Fibroblast of lung (primary cell): ENCODE measurements around the gene RASEF.

ENCODE experiments used
- EZH2 ChIP-seq: IDR thresholded peaks from 2 replicates; pipeline ENCODE4 v1.5.1; 2012; ENCODE audit warnings: low read length, control low read depth, mild to moderate bottlenecking; ENCODE audit errors: missing control alignments
- TF ChIP-seq, protein P1 (sequence below), 2 donors: IDR thresholded peaks in 1 of 2; conservative IDR thresholded peaks in 1 of 2; 1 replicate in 1 of 2; 2 replicates in 1 of 2; pipeline ENCODE4 v1.5.1; 2011 to 2012; ENCODE audit warnings: low read length in 2 of 2, control low read depth in 1 of 2, inconsistent platforms in 1 of 2, low read depth in 1 of 2, mild to moderate bottlenecking in 1 of 2

DNA sequence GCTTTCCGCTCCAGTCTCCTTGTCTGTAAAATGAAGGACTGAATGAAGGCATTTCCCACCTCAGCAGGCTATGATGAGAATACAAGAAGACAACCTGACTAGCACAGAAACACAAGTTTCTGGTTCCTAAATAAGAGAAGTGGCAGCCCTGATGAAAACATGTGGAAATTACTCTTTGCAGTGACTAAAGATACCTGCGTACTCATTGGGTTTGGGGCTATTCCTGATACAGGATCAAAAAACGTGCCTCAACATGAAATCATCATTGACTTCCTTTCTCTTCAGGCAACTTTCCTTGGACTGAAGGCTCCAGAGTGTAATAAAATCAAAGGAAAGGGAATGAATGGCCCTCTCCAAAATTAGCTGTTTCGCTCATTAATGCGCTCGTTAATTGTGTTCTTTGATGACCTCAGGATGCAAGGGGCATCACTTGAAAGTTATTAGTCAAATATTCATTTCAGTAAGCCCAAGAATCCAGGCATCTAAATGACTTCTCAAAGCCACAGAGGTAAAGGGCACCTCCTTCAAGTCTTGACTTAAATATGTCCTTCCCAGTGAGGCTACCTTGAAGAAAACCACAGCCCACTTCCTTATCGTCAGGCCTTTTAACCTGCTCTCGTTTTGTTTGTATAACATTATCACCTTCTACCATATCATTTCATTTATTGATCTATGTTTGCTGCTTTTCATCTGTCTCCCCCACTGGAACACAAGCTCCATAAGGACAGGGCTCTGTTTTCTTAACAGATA is 68.9 kb downstream of the RASEF start:
- TF ChIP-seq, protein P1, sequence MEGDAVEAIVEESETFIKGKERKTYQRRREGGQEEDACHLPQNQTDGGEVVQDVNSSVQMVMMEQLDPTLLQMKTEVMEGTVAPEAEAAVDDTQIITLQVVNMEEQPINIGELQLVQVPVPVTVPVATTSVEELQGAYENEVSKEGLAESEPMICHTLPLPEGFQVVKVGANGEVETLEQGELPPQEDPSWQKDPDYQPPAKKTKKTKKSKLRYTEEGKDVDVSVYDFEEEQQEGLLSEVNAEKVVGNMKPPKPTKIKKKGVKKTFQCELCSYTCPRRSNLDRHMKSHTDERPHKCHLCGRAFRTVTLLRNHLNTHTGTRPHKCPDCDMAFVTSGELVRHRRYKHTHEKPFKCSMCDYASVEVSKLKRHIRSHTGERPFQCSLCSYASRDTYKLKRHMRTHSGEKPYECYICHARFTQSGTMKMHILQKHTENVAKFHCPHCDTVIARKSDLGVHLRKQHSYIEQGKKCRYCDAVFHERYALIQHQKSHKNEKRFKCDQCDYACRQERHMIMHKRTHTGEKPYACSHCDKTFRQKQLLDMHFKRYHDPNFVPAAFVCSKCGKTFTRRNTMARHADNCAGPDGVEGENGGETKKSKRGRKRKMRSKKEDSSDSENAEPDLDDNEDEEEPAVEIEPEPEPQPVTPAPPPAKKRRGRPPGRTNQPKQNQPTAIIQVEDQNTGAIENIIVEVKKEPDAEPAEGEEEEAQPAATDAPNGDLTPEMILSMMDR (conservative IDR thresholded peaks at IDR 0.05 in 1 of 2, IDR thresholded peaks at IDR 0.05 in 1 of 2; ENCODE audit: low read depth in 1 of 2, low read length in 2 of 2): no peak
- TF ChIP-seq EZH2: no peak
